Activated CD8-positive, alpha-beta memory T cell treated with anti-CD3 and anti-CD28 coated beads, Interleukin-2, amount 50 U/mL, for 4 hours (primary cell): ENCODE measurements around the gene WDR76.
"Not testable (repeated sequence)": the region's sequence is repeated elsewhere in the genome, so short reads cannot be mapped to it uniquely, and the experiment has no call there.

ENCODE experiments used
- DNase-seq: peaks from one replicate; pipeline ENCODE4 v3.0.0-alpha.2; 2020

The WDR76 gene

GRCh38 chr15:43824302-43825246 lies 2.2 kb upstream of the WDR76 start, which contains the start of gene MFAP1:
Gene MFAP1, minus strand, starts transcription at chr15:43824690. Its CDS starts 121 bp downstream, at chr15:43824569.
- DNase-seq = peak; percentile 85

- DNase-seq = not testable (repeated sequence)
Observed at GRCh38 chr15:43825305-43825704, 1.5 kb upstream of the WDR76 start.

- DNase-seq = no peak
Observed at GRCh38 chr15:43826029-43826507, 734 bp upstream of the WDR76 start.

GRCh38 chr15:43828061-43828657 lies 1.4 kb downstream of the WDR76 start:
- DNase-seq = no peak

GRCh38 chr15:43829951-43830540 lies 3.2 kb downstream of the WDR76 start:
- not testable (repeated sequence) for DNase-seq

GRCh38 chr15:43830691-43831275 lies 4.0 kb downstream of the WDR76 start:
- not testable (repeated sequence) for DNase-seq

GRCh38 chr15:43831519-43832052 lies 4.8 kb downstream of the WDR76 start:
- DNase-seq = not testable (repeated sequence)

GRCh38 chr15:43832485-43832884 lies 5.7 kb downstream of the WDR76 start:
- DNase-seq = not testable (repeated sequence)

- DNase-seq = no peak
Observed at GRCh38 chr15:43845421-43845820, 18.6 kb downstream of the WDR76 start.

GRCh38 chr15:43851251-43851650 lies 24.4 kb downstream of the WDR76 start:
- no peak for DNase-seq

- DNase-seq = no peak
Observed at GRCh38 chr15:43852607-43853006, 25.8 kb downstream of the WDR76 start.

GRCh38 chr15:43854801-43855200 lies 28.0 kb downstream of the WDR76 start:
- no peak for DNase-seq

- no peak for DNase-seq
Observed at GRCh38 chr15:43859546-43859945, 32.7 kb downstream of the WDR76 start.

- DNase-seq = not testable (repeated sequence)
Observed at GRCh38 chr15:43866636-43867035, 39.8 kb downstream of the WDR76 start.

- DNase-seq = no peak
Observed at GRCh38 chr15:43867096-43867495, 40.3 kb downstream of the WDR76 start.

GRCh38 chr15:43868406-43868805 lies 41.6 kb downstream of the WDR76 start:
- no peak for DNase-seq

GRCh38 chr15:43871835-43872234 lies 45.0 kb downstream of the WDR76 start:
- no peak for DNase-seq

GRCh38 chr15:43872416-43873020 lies 45.7 kb downstream of the WDR76 start:
- DNase-seq = no peak

- DNase-seq = no peak
Observed at GRCh38 chr15:43873651-43874050, 46.8 kb downstream of the WDR76 start.

GRCh38 chr15:43876872-43877271 lies 50.1 kb downstream of the WDR76 start:
- DNase-seq = no peak

- no peak for DNase-seq
Observed at GRCh38 chr15:43877371-43877770, 50.6 kb downstream of the WDR76 start.

- no peak for DNase-seq
Observed at GRCh38 chr15:43878446-43878845, 51.6 kb downstream of the WDR76 start.
